GM19238 (cell line): ENCODE results near the gene SUV39H2.
"Not testable (repeated sequence)": the region's sequence is repeated elsewhere in the genome, so short reads cannot be mapped to it uniquely, and the experiment has no call there.

Experiments
- DNase-seq: peaks from one replicate; pipeline ENCODE4 v3.0.0; 2011; ENCODE audit warnings: low spot score; ENCODE audit not compliant: insufficient read length

Gene SUV39H2, protein sequence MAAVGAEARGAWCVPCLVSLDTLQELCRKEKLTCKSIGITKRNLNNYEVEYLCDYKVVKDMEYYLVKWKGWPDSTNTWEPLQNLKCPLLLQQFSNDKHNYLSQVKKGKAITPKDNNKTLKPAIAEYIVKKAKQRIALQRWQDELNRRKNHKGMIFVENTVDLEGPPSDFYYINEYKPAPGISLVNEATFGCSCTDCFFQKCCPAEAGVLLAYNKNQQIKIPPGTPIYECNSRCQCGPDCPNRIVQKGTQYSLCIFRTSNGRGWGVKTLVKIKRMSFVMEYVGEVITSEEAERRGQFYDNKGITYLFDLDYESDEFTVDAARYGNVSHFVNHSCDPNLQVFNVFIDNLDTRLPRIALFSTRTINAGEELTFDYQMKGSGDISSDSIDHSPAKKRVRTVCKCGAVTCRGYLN

DNA sequence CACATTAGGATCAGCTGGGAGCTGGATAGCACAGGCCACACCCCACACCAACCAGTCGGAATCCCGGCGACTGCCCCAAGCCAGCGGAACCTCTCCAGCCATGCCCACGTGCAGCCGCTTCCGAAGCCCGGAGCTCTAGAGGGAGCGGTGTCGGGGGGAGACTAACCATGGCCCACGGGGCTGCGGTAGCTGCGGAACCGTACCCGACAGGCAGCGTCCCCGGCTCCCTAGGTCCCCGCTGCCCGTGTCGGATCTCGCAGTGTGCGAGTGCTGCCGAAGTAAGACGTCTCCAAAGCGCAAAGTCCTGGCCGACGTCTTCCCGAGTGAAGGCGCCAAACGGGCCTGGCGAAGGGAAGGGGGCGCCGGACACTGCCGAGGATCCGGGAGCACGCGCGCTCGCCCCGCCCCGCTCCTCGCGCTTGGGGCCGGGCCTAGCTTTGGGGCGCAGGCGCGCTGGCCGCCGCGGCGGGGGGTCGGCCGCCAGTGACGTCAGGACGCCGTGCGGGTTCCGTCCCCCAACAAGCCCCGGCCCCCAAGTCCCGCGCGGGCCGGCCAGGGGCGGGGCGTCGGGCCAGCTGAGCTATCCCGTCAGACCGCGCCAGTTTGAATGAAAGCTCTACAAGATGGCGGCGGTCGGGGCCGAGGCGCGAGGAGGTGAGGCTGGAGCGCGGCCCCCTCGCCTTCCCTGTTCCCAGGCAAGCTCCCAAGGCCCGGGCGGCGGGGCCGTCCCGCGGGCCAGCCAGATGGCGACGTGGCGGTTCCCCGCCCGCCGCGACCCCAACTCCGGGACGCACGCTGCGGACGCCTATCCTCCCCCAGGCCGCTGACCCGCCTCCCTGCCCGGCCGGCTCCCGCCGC lies at the start of gene SUV39H2:
Gene SUV39H2, plus strand, starts transcription at position 601 of the 858 bp plus-strand sequence. Its CDS starts 23 bp downstream, at position 624.
- peak; percentile 98 for DNase-seq

DNA sequence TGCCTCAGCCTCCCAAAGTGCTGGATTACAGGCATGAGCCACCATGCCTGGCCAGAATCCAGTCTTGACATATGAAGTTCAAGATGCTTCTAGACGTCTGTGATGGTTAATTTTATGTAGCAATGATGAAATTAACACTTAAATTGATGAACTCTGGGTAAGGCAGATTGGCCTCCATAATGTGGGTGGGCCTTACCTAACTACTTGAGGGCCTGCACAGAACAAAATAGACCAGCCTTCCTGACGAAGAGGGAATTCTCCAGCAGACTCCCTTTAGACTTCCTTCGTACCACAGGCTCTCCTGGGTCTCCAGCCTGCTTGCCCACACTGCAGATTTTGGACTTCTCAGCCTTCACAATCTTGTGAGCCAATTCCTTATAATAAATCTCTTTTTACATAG lies 45.6 kb upstream of the SUV39H2 start:
- DNase-seq: no peak

DNA sequence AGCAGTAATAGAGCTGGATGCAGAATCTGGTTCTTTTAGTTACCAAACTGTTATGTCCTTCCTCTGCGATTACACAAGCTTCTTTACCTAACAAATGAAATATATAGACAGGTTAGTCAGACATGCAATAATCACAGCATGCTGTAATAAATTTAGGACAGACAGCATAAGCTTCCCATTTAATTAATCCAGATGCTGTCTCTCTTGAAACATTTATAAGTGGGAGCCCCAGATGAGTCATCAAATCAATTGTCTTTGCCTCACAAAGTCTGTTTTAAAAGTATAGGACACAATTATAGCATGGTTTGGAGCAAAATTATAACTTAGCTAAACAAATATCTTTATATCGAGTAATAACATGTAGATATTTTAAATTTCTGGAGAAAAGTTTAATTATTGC lies 42.5 kb upstream of the SUV39H2 start:
- DNase-seq: no peak

DNA sequence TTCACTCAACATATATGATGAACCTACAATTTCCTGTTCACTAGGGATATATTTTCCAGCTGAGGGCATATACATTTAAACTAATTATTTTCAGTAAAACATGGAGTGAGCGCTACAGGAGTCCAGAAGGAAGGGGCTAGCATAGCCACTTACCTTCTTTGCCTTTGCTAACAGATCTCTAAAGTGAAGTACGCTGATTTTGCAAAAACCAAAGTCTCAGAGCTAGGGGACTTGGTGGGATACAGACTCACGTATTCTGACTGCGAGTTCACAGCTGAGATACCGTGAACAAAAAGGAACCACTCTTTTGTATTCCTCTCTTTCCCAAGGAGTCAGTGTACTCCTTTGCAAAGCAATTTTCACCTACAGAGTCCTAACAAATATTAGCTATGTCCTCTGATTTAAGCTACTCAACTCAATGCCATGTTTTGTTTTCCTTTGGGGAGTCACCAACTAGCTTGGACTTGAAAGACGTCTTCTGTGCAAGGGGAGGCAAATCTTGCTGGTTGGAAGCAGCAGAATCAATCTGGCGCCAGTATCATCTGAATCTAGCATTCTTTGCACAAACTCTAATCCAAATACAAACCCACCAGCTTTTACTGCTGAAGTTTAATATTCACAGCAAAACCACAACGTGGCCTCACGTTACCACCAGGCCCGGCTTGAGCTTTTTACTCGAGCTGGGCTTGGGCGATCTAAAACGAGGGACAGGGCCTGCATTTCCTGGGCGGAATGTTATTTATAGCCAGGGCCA lies 41.5 kb upstream of the SUV39H2 start:
- no peak for DNase-seq

DNA sequence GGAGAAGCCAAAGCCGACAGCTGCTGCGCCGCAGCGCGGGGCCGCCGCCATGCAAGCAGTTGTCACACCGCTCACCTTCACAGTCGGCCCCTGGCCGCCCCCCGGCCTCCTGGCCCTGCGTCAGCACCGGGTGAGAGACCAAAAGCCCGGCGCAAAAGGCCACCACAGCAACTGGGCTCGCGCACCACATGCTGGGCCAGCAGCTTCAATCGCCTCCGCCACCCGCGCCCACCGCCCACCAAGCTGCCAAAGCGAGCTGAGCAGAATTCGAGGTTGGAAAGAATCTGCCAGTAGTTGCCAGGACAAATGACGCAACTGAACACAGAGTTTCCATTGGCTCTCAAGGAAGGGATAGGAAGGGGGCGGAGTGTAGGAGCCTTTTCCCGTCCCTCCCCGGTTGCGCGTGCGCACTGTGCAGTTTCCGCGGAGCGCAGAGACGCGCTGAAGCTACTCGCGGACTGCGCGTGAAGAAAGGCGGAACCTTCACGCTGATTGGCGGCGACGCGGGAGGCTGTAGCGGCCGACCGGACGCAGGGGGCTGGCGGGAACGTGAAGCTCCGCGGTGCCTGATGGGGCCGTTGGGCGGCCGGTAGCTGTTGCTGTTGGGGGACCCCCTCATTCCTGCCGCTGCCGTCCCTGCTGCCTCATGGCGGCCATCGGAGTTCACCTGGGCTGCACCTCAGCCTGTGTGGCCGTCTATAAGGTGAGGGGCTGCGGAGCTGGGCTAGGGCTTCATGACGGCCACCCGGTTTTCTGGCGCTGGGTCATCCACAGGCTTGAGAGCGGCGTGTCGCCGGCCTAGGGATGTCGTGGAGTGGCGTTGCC lies 40.7 kb upstream of the SUV39H2 start, which contains the start of the genes CDNF, HSPA14 and MSANTD7:
Gene CDNF, minus strand, starts transcription at position 281 of the 825 bp plus-strand sequence. Its CDS starts 91 bp downstream, at position 190.
Gene HSPA14, plus strand, starts transcription at position 550 of the 825 bp plus-strand sequence. Its CDS starts 97 bp downstream, at position 647.
Gene MSANTD7, plus strand, starts transcription at position 550 of the 825 bp plus-strand sequence. CDS start 3,979 bp downstream, outside the sequence.
- DNase-seq: peak; percentile 92

DNA sequence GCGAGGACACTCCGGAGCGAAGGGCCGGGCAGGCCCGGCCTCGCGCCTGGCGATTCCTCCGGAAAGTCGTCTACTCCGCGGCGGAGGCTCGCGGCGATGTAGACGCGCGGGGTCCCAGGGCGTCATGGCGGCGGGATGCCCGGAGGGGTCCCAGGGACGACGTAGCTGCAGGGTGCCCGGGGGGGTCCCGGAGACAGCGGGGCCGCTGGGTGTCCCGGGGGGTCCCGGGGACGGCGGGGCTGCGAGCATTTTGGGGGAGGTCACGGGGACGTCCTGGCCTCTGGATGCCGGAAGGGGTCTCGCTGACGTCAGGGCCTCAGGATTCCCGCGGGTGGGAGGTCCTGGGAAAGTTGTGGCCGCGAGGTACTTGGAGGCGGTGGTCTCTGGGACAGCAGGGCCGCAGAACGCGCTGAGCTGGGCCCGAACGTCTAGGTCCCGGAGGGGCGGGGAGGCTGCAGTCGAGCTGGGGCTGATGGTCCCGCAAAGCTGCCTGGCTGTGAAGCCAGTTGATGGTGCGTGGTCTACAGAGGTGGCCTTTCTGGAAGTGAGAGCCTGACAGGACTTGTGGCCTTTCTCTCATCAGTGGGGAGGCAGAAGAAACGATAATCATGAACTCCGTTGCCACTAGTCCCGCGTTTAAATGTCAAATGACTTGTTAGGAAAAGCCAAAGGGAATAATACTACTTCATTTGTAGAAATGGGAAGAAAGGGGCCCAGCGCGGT lies 39.9 kb upstream of the SUV39H2 start:
- peak; percentile 22 for DNase-seq

DNA sequence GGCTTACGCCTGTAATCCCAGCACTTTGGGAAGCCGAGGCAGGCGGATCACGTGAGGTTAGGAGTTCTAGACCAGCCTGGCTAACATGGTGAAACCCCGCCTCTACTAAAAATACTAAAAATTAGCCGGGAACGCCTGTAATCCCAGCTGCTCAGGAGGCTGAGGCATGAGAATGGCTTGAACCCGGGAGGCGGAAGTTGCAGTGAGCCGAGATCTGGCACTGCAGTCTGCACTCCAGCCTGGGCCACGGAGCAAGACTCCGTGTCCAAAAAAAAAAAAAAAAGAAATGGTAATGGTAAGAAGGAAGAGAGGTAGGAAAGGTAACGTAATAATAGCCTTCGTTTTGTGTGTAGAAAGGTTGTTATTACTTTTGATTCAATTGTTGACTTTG lies 39.4 kb upstream of the SUV39H2 start:
- DNase-seq: no peak

DNA sequence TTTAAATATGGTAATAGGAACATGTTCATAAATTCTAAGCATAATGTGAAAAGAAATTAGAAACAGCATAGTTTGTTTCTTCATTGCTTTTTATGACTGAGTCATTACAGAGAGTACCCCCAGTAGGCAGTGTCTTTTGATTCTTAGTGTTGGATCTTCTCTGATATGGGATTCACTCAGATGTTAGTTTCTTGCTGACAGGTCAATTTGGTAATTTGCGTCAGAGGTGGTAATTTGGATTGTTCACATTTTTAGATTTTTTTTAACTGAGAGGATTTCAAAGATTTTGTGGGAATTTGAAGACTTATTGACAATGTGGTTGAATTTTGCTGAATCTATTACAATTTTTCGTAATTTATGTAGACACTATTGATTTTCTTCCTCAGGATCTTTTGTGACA lies 38.5 kb upstream of the SUV39H2 start:
- no peak for DNase-seq

DNA sequence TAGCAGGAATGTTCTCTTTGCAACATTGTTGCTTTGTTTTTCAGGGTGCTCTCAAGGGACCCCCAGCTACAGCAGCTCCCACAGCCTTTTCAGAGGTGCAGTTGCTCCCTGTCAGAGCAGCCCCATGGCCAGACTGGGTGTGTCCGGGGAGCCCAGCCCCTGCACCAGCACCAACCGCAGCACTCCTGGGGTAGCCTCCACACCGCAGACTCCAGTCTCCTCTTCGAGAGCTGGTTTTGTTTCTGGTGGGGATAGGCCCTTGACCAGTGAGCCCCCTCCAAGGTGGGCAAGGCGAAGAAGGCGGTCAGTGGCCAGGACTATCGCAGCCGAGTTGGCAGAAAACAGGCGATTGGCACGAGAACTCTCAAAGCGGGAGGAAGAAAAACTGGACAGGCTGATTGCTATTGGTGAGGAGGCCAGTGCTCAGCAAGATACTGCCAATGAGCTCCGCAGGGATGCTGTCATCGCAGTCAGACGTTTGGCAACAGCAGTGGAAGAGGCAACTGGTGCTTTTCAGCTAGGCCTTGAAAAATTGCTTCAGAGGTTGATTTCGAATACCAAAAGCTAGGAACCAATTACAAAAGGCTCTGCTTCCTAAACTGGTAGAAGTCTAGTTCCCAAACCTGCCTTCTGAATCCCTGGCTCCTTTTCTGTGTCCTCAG lies 35.2 kb upstream of the SUV39H2 start:
- no peak for DNase-seq

DNA sequence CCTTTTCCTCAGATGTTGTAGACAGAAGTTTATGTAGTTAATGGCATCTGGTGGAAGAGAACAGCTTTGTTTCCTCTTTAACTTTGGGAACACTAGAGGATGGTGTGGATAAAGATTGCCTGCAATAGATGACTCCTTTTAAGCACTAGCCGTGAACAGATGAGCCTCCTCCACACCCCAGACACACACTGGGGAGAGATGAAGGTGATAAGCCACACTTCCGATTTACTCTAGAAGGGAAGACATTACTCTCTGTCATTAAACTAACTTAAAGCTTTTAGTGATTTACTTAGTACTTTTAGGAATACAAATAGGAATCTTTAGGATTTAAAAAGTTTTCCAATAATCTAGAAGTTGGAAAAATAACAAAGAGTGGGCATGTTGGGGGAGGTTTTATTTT lies 33.7 kb upstream of the SUV39H2 start:
- DNase-seq: no peak

DNA sequence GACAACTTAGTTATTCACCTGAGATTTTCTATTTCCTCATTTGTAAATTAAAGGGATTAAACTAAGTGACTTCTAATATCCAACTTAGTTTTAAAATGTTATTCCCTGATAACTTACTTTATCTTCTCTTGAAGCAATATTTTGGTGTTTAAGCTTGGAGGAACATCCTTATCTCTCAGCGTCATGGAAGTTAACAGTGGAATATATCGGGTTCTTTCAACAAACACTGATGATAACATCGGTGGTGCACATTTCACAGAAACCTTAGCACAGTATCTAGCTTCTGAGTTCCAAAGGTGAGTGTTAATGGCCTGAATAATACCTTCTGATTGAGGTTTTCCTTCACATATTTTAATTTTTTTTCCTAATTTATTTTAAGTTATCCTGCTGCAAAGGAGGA lies 26.4 kb upstream of the SUV39H2 start:
- no peak for DNase-seq

DNA sequence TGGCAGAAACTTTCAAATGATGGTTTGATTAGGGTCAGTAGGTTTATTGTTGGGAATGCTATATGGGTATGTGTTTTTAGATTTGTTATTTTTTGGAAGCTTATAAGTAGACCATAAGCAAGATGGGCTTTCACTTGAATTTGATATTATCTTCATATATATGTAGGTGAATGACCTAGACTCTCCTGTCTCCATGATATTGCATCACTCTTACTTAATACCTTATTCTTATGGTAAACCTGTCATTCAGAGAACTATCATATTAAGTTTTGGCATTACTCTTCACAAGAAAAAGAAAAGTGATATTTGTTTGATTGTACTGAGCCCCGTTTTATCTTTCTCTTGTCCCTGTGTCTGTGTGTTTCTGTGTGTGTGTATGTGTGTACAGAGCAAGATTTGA lies 23.2 kb upstream of the SUV39H2 start:
- DNase-seq: no peak

DNA sequence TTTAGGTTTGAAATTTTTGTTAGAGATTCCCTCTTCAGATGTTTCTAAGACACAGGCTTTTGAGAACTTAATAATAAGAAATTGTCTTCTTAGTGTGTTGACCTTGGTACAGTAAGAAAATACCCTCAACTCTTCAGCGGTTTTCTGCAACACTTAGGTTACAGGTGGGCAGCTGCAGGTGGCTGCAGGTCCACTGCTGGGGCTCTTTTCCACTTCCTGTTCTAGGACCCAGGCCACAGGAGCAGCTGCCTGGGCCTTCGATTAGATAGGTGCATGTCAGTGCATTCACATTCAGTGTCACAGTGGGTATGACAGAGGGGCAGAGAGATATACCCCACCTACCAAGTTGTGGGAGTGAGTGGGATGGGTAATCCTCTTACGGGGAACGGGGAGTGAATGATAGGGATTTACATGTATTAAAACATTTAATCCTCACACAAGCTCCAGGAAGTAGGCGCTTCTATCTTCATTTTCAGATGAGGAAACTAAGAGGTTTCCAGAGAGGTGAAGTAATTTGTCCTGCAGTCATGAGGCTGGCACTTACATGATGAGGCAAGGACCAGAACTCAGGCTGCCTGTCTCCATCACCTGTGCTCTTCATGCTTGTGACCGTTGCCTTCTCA lies 20.2 kb upstream of the SUV39H2 start:
- DNase-seq: no peak

DNA sequence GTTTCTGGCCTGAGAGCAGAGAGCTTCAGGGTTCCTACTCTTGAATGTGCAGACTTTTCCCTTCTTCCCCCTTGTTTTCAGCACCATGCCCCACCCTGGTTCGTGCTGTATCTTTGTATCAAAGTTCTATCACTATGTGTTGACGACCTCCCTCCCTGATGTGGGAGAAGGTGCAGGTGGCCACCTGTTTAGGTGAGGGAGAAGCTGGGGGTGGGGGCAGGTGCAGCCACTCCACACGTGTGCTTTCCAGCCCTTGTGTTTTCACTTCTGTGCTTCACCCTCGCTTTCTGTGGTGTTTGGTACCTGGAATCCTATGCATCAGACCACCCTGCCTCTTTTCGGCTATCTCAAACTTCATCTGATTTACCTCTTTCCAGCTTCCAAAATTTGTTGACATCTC lies 19.6 kb upstream of the SUV39H2 start:
- DNase-seq: no peak

DNA sequence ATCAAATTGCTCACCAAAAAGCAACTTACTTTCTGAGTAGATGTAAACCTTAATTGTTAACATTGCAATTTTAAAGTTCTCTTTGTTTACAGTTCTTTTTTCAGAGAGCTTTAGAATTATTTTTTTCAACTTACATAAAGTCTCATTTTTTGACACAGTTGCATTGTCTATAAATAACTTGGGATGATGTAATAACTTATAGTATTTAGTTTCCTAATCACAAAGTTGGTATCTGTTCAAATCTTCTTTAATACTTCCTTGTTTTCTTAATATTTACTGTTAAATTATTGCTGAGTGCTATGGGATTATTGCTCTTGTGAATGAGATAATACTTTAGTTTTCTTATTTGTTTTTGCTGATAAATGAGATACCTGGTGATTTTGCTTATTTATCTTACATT lies 18.9 kb upstream of the SUV39H2 start:
- DNase-seq: no peak

DNA sequence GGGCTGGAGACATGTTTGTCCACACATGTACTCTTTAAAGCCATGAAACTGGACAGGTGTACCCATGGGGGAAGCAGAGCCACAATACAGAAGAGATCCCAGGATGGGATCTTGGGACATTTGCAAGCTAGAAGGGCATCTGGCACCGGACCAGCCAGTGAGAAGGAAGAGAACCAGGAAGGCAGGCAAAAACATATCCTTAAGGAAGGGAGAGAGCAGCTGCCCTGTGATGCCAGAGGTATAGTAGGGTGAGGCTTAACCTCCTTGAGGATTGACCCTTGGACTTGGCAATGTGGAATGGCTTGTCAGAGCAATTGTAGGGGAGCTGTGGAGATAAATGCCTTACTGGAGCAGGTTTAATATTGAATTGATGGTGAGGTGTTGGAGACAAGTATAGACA lies 17.9 kb upstream of the SUV39H2 start:
- no peak for DNase-seq

DNA sequence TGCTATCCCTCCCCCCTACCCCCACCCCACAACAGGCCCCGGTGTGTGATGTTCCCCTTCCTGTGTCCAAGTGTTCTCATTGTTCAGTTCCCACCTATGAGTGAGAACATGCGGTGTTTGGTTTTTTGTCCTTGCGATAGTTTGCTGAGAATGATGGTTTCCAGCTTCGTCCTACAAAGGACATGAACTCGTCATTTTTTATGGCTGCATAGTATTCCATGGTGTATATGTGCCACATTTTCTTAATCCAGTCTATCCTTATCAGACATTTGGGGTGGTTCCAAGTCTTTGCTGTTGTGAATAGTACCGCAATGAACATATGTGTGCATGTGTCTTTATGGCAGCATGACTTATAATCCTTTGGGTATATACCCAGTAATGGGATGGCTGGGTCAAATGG lies 14.2 kb upstream of the SUV39H2 start:
- not testable (repeated sequence) for DNase-seq

DNA sequence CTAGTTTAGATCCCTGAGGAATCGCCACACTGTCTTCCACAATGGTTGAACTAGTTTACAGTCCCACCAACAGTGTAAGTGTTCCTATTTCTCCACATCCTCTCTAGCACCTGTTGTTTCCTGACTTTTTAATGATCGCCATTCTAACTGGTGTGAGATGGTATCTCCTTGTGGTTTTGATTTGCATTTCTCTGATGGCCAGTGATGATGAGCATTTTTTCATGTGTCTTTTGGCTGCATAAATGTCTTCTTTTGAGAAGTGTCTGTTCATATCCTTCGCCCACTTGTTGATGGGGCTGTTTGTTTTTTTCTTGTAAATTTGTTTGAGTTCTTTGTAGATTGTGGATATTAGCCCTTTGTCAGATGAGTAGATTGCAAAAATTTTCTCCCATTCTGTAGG lies 13.8 kb upstream of the SUV39H2 start:
- not testable (repeated sequence) for DNase-seq
